ENCODE results near the gene GATB. TPM values are rescaled to one million over a fixed set of nuclear protein-coding genes. Genes with fewer than 3 reads are reported as not detected.

Gene GATB
- total RNA-seq, 1 donor from 2014 or later, result 17.9 TPM

DNA sequence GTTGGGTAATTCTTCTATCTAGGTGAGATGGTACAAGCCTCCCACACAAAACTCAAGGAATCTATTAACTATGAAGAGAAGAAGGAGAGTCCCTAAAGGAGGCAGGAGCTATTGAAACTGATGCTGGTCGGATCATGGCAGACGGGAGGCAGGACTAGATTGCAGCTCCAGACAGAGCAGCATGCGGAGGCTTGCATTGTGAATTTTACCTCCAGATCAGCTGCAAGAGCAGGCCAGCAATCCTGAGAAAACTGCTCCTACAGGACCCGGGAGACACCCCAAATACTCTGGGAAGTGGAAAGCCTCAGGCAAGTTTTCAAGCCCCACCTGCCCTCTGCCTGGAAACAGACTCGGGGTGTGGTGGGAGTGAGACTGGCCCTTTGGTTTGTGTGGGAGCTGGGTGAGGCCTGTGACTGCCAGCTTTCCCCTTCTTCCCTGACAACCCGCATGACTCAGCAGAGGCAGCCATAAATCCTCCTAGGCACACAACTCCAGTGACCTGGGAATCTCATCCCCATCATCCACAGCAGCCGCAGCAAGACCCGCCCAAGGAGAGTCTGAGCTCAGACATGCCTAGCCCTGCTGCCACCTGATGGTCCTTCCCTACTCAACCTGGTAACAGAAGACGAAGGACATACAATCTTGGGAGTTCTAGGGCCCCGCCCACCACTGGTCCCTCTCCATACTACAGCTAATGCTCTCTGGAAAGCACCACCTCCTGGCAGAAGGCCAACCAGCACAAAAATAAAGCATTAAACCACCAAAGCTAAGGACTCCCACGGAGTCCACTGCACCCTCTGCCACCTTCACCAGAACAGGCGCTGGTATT, 30.9 kb downstream of the GATB start:
- H3K4me2 ChIP-seq, result no peak overlapping the region
- no peaks in the 10 kb centered on the region for H3K36me3 ChIP-seq
- H3K9me3 ChIP-seq (ENCODE audit: low read depth), result no peaks in the 10 kb centered on the region
- H3K79me2 ChIP-seq (ENCODE audit: low read depth), result no peaks in the 10 kb centered on the region
- H3K4me3 ChIP-seq, result no peak overlapping the region
- no peaks in the 10 kb centered on the region for H3K4me1 ChIP-seq
- no peak overlapping the region for H3K27ac ChIP-seq
- H3K27me3 ChIP-seq, result no peaks in the 10 kb centered on the region
- TF ChIP-seq EZH2 (IDR thresholded peaks at IDR 0.05) (no peak), EZH2phosphoT487 (IDR thresholded peaks at IDR 0.05) (no peak)
- TF ChIP-seq, protein P1, sequence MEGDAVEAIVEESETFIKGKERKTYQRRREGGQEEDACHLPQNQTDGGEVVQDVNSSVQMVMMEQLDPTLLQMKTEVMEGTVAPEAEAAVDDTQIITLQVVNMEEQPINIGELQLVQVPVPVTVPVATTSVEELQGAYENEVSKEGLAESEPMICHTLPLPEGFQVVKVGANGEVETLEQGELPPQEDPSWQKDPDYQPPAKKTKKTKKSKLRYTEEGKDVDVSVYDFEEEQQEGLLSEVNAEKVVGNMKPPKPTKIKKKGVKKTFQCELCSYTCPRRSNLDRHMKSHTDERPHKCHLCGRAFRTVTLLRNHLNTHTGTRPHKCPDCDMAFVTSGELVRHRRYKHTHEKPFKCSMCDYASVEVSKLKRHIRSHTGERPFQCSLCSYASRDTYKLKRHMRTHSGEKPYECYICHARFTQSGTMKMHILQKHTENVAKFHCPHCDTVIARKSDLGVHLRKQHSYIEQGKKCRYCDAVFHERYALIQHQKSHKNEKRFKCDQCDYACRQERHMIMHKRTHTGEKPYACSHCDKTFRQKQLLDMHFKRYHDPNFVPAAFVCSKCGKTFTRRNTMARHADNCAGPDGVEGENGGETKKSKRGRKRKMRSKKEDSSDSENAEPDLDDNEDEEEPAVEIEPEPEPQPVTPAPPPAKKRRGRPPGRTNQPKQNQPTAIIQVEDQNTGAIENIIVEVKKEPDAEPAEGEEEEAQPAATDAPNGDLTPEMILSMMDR (IDR thresholded peaks at IDR 0.05), result no peak
- H3K4me1 Mint-ChIP-seq, result no peaks in the 10 kb centered on the region
- H2AFZ ChIP-seq (replicated peaks), result no peak overlapping the region
- no peak overlapping the region for H3K4me3 Mint-ChIP-seq
- DNase-seq (ENCODE audit: low spot score), result no peak
- peaks cover 10% of the 10 kb centered on the region for H3K36me3 Mint-ChIP-seq
- no peaks in the 10 kb centered on the region for H3F3A ChIP-seq (ENCODE audit: low read depth)
- no peaks in the 10 kb centered on the region for H4K20me1 ChIP-seq (ENCODE audit: low read depth)
- H3K27me3 Mint-ChIP-seq (ENCODE audit: insufficient read depth, low read depth), result peaks cover 2% of the 10 kb centered on the region
- H3K9me3 Mint-ChIP-seq, result peaks cover 9% of the 10 kb centered on the region
- no peak overlapping the region for H3K9ac ChIP-seq
- no peak overlapping the region for H3K27ac Mint-ChIP-seq

DNA sequence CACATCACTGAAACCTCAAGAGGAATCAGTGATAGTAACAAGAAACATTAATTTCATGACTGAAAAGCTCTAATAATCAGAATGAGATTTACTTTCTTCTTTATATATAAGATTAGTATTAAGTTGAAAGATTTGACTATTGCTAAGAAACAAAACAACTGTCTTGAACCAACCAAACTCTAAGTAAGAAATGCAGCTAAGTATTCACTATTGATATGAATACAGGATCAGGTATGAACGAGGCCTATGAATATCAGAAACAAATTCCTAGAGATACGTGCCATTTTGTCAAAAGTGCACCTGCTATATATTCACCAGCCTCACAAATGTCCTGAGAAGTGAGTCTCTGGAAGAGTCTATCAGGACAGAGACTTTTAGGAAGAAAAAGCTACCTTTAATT, 32.1 kb downstream of the GATB start:
- no peaks in the 10 kb centered on the region for H3K4me1 ChIP-seq
- H3K36me3 Mint-ChIP-seq, result peaks cover 9% of the 10 kb centered on the region
- no peaks in the 10 kb centered on the region for H4K20me1 ChIP-seq (ENCODE audit: low read depth)
- no peak overlapping the region for H2AFZ ChIP-seq (replicated peaks)
- TF ChIP-seq EZH2 (IDR thresholded peaks at IDR 0.05), result no peak
- no peak for TF ChIP-seq EZH2phosphoT487 (IDR thresholded peaks at IDR 0.05)
- TF ChIP-seq, protein P1 (IDR thresholded peaks at IDR 0.05), result no peak
- H3K4me3 ChIP-seq, result no peak overlapping the region
- no peak overlapping the region for H3K4me2 ChIP-seq
- H3K79me2 ChIP-seq (ENCODE audit: low read depth), result no peaks in the 10 kb centered on the region
- H3K27ac Mint-ChIP-seq, result no peak overlapping the region
- no peak for DNase-seq (ENCODE audit: low spot score)
- H3K27me3 ChIP-seq, result no peaks in the 10 kb centered on the region
- no peaks in the 10 kb centered on the region for H3F3A ChIP-seq (ENCODE audit: low read depth)
- H3K27ac ChIP-seq, result no peak overlapping the region
- no peak overlapping the region for H3K9ac ChIP-seq
- H3K9me3 ChIP-seq (ENCODE audit: low read depth), result no peaks in the 10 kb centered on the region
- H3K36me3 ChIP-seq, result no peaks in the 10 kb centered on the region
- no peaks in the 10 kb centered on the region for H3K4me1 Mint-ChIP-seq
- H3K4me3 Mint-ChIP-seq, result no peak overlapping the region
- H3K9me3 Mint-ChIP-seq, result peaks cover 7% of the 10 kb centered on the region
- H3K27me3 Mint-ChIP-seq (ENCODE audit: insufficient read depth, low read depth), result peaks cover 3% of the 10 kb centered on the region

DNA sequence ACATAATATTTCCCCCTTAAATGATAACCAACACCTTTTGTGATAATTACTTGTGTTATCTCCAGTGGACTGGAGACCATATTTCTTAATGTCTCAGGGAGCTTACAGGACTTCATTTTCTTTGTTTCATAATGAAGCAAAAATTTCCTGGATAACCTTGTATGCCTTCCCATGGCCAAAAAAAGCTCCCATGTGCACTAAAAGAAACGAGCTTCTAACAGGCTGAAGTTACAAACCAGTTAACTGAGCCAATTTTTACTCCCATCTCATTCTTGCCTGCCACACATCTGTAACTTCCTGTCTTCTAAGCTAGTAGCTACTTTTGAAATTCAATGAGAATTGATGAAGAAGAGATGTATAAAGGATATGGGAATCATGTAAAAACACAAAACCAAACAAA, 32.8 kb downstream of the GATB start:
- Histone ChIP-seq H3F3A (ENCODE audit: low read depth) (no peaks in the 10 kb centered on the region), H4K20me1 (ENCODE audit: low read depth) (no peaks in the 10 kb centered on the region), H3K79me2 (ENCODE audit: low read depth) (no peaks in the 10 kb centered on the region), H3K9ac (no peak overlapping the region), H2AFZ (replicated peaks) (no peak overlapping the region), H3K9me3 (ENCODE audit: low read depth) (no peaks in the 10 kb centered on the region), H3K27me3 (no peaks in the 10 kb centered on the region), H3K27ac (no peak overlapping the region), H3K4me1 (no peaks in the 10 kb centered on the region), H3K36me3 (no peaks in the 10 kb centered on the region), H3K4me3 (no peak overlapping the region), H3K4me2 (no peak overlapping the region)
- no peak for DNase-seq (ENCODE audit: low spot score)
- peaks cover 5% of the 10 kb centered on the region for H3K27me3 Mint-ChIP-seq (ENCODE audit: insufficient read depth, low read depth)
- no peak overlapping the region for H3K4me3 Mint-ChIP-seq
- H3K4me1 Mint-ChIP-seq, result no peaks in the 10 kb centered on the region
- H3K36me3 Mint-ChIP-seq, result peaks cover 9% of the 10 kb centered on the region
- TF ChIP-seq EZH2phosphoT487 (IDR thresholded peaks at IDR 0.05) (no peak), EZH2 (IDR thresholded peaks at IDR 0.05) (no peak)
- TF ChIP-seq, protein P1 (IDR thresholded peaks at IDR 0.05), result no peak
- peaks cover 7% of the 10 kb centered on the region for H3K9me3 Mint-ChIP-seq
- H3K27ac Mint-ChIP-seq, result no peak overlapping the region
